Activated T-helper 9 cell treated with anti-CD3 and anti-CD28 coated beads, Interleukin-2, amount 50 U/mL, for 16 hours (primary cell): ENCODE results near the gene IL23R.

Source experiments
- DNase-seq: peaks from one replicate; pipeline ENCODE4 v3.0.0-alpha.2; 2020; ENCODE audit warnings: low read depth

The IL23R gene

DNA sequence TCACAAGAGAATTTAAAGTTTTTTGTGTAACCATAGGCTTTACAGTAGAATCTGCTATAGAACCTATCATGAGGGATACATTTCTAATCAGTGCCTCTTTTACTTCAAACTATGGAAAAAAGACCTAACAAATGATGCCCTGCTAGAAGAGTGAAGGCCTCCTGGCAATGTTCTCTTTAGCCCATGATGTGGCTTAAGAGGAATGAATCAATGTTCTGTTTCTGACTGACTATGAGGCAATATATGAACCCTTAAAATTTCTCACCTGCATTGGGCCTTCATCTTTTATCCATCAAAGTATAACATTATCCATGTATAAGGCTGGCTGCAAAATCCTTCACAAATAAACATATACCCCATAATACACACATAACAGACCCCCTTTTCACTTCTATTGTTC is 75.8 kb downstream of the IL23R start:
- no peak for DNase-seq

DNA sequence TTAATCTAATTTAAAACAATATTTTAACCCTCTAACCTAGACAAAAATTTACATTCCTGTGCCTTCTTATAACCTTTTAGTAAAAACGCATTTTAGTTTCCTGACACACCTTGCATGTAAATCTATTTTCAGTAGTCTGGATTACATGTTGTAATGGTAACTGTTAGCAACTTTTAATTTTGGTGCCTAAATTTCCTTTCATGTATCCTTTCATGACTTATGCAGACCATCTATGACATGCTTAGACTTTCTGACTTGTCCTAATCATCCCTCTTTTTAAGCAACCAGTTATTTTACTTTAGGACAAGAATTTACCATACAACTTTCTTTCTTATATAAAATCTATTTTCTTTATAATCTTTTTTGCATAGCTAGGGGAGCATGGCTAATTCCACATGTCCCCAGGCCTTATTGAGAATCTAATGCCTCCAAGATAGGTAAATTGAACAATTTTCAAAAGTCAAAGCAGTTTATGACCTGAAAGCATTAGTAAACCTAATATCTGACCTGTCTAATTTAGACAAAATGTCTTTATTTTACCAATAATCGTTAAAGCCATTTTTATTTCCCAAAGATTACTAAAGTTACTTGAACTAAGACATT is 83.9 kb downstream of the IL23R start:
- no peak for DNase-seq

DNA sequence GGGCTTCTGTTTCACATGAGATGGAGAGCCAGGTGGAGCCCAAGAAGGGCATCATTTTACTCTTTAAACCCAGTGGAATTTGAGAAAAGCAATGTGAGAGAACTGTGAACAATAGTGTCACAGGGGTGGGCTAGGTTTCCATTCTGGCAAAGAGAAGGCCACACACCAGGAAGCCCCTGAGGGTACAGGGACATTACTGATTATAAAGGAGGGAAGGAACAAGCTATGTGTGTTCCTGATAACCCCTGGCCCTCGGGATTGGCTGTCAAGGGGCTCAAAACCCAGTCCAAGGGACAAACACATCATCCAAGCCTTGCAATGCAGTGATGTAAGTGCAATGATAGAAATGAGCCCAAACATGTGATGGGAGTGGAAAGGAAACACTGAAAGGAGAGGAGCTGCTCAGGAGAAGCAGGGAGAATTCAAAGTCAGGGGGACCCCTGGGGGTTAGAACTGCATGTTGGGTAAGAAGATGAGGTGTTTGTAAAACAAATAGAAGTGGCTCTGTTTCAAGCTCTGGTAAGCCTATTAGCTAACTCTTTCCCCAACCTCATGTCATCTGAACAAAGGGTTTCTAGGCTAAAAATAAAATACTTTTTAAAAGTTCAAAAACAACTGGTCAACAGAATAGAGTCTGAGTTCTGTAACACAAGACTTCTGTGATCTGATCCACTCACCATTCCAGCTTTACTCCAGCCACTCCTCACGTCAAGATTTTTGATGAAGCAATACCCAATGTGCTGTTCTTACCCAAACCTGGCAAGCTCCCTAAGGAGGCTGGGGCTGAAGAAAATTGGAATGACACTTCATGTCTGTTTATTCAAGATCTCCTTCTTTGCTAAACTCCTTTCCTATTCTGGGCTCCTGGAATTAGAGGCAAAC is 90.3 kb downstream of the IL23R start:
- no peak for DNase-seq

DNA sequence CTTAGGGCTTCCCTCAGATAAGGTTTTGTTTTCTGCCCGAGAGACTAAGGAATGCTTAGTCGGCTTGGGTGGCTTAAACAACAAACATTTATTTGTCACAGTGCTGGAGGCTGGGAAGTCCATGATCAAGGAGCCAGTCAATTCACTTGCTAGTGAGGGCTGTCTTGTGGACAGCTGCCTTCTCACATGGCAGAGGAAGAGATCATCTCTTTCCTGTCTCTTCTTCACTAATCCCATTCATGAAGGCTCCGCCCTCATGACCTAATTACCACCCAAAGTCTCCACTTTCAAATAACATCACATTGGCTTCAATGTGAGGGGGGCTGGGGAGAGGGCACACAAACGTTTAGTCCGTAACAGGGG is 90.9 kb downstream of the IL23R start:
- no peak for DNase-seq

DNA sequence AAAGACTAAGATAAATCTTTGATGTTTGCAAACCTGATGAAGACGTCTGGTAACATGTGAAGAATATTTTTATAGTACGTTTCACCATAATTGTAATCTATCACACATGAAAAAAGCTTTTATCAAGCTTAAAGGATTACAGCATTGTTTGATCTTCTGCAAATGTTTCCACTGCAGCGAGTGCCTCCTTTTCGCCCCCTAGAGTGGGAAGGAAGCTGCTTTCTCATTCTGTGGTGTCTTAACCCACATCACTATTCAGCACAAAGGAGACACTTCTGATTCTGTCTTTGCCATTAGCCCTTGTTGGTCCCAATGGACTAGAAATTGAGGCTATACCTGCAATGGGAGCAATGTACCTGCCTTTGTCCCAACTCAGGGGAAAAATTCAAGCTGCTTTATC is 95.4 kb downstream of the IL23R start:
- DNase-seq, result no peak

DNA sequence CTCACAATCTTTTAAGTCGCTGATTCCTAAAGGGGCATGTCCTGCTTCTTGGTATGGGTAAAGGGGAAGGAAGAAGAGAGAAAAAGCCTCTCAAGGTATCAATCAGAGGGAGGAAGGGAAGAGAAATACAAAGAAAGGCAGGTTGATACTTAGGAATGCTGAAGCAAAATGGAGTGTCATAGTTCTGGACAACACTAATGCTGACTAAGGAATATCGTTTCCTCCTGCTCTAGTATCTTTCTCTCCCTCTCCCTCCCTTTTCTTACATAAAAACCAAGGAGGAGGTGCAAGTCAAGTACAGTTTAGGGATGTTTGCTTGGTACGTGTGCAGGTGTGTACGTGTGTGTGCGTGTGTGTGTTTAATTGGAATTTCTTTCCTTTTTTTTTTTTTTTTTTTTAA is 96.5 kb downstream of the IL23R start:
- no peak for DNase-seq

DNA sequence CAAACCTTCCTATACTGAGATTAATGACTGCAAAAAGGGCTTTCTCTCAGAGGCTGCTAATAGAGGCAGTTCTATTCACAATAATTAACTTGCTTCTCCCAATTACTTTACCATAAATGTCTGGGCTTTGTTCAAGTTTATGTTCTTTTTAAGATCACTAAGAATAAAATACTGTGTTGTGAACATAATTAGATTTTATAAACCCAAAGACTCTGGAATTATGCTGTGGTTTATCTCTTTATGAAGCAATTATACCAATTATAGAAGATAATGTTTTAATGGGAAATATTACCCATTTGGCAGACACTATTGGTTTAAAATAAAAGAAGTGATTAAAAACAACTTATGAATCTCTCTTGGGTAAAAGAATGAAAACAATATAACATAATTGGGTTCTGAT is 97.9 kb downstream of the IL23R start:
- no peak for DNase-seq

DNA sequence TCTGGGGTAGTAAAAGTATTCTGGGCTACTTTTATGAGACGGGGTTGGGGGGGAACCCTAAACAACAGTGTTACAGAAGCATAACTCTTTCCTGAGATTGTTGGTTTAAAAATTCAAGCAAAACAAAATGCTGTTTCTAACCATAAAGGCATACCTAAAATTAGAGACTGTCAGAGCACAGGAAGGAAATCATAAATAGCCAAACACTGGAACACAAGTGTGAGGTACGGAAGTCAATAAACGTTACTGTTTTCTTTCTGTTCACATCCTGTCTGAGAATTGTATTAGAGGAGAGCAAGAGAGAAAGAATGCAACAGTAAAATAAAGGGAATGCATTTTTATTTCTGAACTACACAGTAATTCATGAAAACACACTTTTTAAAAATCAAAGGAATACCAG is 98.6 kb downstream of the IL23R start:
- no peak for DNase-seq

DNA sequence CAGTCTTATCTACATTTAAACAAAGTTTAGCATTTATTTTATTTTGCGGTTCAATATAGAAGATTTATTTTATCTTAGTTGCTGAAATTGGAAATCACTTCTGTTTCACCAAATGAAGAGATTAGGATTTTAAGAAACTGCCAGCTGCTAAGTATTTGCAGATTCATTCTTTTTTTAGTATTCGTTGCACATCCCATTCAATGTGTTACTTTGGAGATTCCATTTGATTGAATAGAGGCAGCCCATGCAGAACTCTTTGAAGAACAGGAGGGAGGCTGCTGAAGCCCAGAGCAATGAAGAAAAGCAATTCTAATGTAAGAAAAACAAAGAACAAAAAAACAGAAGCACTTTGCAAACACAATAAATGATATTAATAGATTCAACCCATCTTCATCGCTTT is 102.8 kb downstream of the IL23R start:
- DNase-seq, result no peak

DNA sequence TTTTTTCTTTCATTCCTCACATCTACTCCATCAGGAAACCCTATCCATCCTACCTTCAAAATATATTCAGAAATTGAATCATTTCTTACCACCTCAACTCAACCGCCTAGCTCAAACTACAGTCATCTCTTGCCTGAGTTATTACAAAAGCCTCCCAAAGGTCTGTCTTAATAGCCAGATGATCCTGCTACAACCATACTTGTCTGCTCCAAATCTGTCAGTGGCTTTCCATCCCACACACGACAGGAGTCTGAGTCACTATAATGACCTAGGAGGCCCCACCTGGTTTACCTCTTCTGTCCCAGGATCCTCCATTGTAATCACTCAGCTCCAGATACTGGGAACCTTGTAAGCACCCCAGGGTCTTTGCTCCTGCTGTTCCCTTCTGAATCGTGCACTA is 104.3 kb downstream of the IL23R start:
- no peak for DNase-seq

DNA sequence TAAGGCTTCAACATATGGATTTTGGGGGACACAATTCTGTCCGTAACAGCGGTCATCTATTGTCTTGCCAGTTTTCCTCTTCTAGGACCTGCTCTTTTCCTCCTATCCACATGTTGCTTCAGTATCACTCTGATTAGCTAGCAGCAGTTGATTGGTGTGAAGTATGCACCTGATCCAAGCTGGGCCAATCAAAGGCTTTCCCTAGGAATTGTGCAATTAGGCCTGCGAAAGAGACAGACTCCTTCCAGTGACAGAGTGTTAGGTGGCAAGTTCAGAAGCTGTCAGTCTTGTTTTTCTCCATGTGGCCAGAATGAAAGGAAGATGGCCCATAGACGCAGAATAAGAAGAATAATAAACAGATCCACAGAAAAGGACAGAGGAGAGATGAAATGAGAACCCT is 107.3 kb downstream of the IL23R start:
- DNase-seq, result no peak

DNA sequence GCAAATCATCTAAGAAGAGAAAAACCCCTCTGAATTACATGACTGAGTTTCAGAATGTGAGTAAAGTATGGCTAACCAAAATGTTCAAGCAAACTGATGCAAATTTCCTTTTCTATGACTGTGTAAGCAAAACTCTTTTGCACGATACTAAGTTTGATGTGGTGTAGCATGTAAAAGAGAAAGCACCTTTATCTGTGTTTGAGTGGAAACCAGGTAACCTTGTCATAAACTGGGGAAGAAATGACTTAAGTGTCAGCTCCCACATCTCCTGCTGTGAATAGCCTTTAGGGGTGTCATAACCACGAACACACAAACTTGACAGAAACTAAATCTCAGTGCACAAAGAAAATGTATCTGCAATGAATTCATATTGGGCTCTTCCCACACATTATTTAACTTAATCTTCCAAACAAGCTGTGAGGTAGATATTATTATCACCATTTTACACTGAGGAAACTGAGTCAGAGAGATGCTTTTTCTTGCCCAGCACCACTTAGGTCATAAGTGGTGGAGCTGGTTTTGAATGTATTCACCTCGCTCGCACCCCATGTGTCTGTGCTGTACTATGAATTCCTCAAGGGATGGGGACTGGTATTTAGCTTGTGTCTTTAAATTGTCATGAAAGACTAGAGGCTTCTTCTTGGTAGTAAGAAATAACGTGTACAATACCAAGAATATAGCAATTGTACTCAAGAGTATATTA is 108.5 kb downstream of the IL23R start:
- DNase-seq, result no peak

DNA sequence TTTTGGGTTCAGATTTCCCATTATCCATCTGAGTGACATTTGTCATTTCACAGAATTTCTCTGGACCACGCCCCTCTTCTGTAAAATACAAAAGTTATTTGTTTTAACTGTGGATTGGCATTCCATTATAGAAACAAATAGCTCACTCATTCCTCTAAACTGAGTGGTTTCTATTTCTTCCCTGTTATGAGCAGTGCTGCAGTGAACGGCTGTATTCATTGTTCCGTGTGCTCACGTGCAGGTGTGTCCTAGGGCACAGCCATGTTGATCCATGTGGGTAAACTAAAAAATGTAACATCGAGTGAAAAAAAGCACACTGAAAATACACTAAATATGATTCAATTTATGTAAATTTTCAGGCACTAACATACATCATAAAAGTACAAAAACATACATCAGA is 114.4 kb downstream of the IL23R start:
- no peak for DNase-seq

DNA sequence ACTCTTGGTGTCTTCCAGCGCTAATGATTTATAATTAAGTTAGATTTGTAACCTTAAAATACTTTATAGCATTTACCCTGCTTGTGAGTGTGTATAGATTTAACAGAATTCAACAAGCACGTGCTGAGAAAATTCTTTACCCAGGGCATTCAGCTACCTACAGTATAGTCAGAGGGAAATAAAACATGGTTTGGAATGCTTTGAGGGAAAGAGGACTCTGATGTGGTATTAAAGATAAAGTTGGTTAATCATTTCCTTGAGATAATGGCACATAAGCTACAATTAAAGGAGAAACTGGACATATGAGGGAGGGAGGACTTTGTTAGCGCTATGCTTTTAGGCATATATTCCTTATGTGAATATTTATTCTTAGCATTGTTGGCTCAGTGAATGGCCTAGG is 115.0 kb downstream of the IL23R start:
- no peak for DNase-seq

DNA sequence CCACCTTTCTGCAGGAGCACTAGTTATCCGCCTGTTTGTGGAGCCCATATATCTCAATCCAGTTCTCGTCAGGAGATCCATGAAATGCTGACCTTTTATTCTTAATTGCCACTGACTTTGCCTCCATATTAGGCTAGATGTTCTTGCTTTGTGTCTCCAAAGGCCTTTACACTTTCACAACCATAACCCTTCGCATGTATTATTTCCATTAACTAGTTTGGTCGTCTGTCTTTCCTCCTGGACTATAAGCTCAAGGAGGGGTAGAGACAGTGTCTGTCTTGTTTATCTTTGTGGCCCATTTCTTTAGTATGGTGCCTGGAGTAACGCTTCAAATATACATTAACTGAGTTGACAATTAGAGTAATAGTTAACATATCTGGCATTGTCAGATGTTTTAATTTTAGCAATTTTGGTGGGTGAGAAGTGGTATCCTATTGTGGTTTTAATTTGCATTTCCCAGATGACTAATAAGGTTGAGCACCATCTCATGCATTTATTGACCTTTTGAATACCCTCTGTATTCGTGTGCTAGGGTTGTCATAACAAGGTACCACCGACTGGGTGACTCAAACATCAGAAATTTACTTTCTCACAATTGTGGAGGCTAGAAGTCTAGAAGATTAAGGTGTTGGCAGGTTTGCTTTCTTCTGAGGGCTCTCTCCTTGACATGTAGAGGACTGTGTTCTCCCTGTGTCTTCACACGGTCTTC is 119.7 kb downstream of the IL23R start:
- DNase-seq, result no peak

DNA sequence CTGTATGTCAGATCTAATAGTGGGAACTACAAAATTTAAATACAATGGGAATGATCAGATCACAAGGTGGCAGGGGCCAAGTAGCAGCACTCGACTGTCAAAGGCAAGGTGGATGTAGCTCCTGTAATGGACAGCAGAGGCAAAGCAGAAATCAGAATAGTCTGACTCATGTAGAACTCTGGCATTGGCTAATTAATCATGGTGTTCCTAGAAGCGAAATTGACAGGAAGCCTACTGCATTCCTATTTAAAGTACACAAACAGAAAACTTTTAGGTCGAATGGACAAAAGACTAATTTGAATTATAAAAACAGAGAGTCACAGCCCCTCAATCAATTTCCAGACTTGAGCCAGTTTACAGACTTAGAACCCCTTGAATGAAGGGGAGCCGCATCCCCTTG is 124.0 kb downstream of the IL23R start:
- no peak for DNase-seq

DNA sequence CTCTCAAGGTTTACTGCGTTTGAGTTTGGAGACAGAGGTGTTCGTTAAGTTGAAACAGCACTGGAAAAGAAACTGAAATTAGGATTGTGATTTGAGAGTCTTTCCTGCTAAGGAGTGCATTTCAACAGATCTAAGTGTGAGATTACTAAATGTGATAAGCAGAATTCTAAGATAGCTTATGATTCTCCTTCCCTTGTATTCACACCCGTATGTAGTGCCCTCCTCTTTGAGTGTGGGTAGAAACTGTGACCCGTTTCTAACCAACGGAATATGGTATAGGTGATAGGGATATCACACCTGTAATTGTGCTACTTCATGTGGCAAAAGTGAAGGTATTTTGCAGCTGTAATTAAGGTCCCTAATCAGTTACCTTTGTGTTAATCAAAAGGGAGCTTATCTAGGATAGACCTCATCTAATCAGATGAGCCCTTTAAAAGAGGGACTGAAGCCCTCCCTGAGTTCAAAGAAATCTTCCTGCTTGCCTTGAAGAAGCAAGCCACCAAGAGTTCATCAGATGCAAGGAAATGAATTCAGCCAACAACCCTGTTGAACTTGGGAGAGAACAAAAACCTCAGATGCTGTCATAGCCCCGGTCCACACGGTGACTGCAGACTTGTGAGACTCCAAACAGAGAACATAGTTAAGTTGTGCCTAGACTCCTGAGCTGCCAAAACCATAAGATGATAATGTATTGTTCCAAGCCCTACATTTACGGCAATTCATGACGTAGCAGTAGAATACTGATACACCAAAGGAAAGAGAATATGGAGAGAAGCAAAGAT is 128.8 kb downstream of the IL23R start:
- no peak for DNase-seq

DNA sequence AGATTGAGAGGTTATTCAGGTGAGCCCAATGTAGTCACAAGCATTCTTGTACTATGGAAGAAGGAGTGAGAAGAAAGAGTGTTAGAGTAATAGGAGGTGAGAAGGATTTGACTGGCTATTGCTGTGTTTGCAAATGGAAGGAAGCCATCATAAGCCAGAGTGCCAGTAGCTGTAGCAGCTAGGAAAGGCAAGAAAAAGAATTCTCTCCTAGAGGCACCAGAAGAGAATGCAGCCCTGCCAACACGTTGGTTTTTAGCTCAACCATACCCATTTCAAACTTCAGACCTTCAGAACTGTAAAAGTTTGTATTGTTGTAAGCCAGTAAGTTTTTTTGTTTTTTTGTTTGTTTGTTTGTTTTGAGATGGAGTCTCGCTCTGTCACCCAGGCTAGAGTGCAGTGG is 132.5 kb downstream of the IL23R start:
- no peak for DNase-seq

DNA sequence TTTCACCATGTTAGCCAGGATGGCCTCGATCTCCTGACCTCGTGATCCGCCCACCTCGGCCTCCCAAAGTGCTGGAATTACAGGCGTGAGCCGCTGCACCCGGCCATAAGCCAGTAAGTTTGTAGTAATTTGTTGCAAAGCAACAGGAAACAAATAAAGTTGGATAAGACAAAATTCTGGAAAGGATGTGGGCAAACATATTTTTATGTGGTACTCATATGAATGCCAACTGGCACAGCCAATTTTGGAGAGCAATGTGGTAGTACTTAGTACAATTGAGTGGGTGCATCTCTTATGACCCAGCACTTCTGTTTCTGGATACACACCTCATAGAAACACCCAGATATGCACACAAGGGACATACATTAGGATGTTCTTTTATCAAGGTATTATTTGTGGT is 133.0 kb downstream of the IL23R start:
- no peak for DNase-seq

DNA sequence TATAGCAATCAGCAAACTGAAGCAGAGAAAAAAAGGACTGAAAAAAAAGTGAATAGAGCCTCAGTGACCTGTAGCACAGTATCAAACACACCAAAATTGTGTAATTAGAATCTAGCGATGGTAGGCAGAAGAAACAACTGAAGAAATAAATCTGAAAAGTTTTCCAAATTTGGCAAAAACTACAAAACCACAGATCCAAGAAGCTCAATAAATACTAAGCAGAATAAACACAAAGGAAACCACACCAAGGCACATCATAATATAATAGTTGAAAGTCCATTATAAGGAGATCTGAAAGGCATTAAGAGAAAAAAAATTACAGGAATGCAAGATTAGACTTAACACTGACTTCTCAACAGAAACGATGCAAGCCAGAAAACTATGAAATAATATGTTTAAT is 134.3 kb downstream of the IL23R start:
- no peak for DNase-seq

DNA sequence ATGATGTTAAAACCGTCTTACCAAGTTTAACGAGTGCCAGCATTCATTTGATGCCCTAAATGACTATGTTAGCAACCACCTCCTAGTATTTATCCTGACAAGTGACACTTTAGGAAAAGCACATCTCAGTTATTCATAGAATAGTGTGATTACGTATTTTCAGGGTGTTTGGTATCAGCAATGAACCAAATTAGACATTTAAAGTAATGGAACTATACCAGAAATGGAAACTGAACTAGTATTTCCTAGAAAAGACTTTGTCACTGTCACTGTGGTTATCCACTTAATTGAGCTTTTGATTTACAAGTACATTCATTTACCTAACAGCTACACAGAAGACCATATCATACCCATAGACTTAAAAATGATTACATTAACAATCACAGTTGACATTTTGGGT is 137.8 kb downstream of the IL23R start:
- DNase-seq, result no peak

DNA sequence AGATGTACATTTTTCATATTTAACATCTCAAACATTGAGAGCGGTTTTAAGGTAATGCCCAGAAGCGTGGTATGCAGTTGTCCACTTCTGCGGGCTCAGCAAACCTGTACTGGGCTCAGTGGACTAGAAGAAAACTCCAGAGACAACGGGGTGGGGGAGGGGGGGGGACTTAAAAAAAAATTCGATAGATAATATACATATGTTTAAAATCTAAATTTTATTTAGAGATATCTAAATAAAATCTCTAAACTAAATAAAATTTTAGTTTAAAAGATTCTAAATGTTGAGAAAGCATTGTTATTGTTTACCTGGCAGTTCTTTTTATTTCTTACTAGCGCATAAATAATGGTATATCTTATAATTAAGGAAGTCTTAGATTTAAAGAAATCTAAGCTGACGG is 140.3 kb downstream of the IL23R start:
- DNase-seq, result no peak
